Measurements from ENCODE around the gene IMMP2L. TPM values are rescaled to one million over a fixed set of nuclear protein-coding genes. Genes with fewer than 3 reads are reported as not detected.

IMMP2L gene
- total and polyA plus RNA-seq, 2 of the 4 experiments (the other 2 are of a cell fraction) = 5.8 to 9.3 TPM

DNA sequence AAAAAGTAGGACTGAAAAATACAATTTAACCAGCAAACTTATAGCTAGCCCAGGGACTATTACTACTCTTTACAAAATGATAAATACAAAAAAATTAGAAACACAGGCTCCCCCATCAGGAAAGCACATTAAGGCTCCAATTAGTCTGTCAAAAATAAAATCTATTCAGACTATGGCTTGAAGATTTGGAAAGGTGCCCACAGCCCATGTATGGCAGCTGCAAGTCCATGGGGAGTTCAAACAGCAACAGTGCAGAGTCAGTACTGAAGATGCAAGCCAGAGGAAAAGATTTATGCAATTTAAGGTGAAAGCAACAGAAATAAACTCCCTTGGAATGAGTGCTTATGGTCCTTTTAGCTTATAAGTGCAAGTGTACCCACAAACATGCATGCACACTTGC lies 29.7 kb downstream of the IMMP2L start:
- Histone ChIP-seq H2AK5ac (ENCODE audit: low read depth, low read length) (no peak overlapping the region), H3K4me2 (ENCODE audit: low read depth, low read length) (no peak overlapping the region), H2BK15ac (ENCODE audit: low read depth, low read length) (no peak overlapping the region), H2AK9ac (replicated peaks; ENCODE audit: low read depth, low read length, poor library complexity) (no peak overlapping the region), H2BK5ac (ENCODE audit: low read depth, low read length, poor library complexity, severe bottlenecking) (no peak overlapping the region), H3K9ac (ENCODE audit: low read depth, low read length) (no peak overlapping the region), H3K27ac (ENCODE audit: insufficient read depth, low read length) (no peak overlapping the region), H3K18ac (ENCODE audit: low read depth, low read length) (no peak overlapping the region), H4K91ac (ENCODE audit: insufficient read depth, low read depth, low read length) (no peak overlapping the region), H3K27me3 (ENCODE audit: control insufficient read depth, insufficient read depth, low read length) (no peaks in the 10 kb centered on the region), H3K14ac (replicated peaks; ENCODE audit: low read depth, low read length) (no peak overlapping the region), H4K20me1 (ENCODE audit: insufficient read depth, low read length) (no peaks in the 10 kb centered on the region), H3K36me3 (ENCODE audit: control insufficient read depth, insufficient read depth, low read length) (no peaks in the 10 kb centered on the region), H3K23ac (ENCODE audit: low read depth, low read length) (no peak overlapping the region), H3K4me3 (ENCODE audit: insufficient read depth, low read depth, low read length) (no peak overlapping the region), H3K79me1 (ENCODE audit: low read depth in 1 of 2, low read length in 2 of 2) (no peaks in the 10 kb centered on the region), H3K56ac (ENCODE audit: extremely low read depth, insufficient read depth, low read length) (no peak overlapping the region), H4K5ac (ENCODE audit: low read depth, low read length) (no peak overlapping the region), H4K8ac (ENCODE audit: low read depth in 2 of 2, low read length in 2 of 2) (no peak overlapping the region), H3K9me1 (ENCODE audit: insufficient read depth, low read length) (no peaks in the 10 kb centered on the region), H3K4me1 (ENCODE audit: control insufficient read depth, insufficient read depth, low read length) (no peaks in the 10 kb centered on the region), H2AFZ (replicated peaks; ENCODE audit: low read length, poor library complexity) (no peak overlapping the region), H3K4ac (ENCODE audit: low read depth, low read length) (no peak overlapping the region), H2BK20ac (ENCODE audit: low read depth, low read length) (no peak overlapping the region), H3K9me3 (ENCODE audit: control insufficient read depth, insufficient read depth, low read length) (no peaks in the 10 kb centered on the region), H2BK120ac (ENCODE audit: low read depth, low read length) (no peak overlapping the region)
- CTCF ChIA-PET = no interaction called here
- TF ChIP-seq CEBPB (IDR thresholded peaks at IDR 0.05; ENCODE audit: low read depth, low read length) = no peak
- TF ChIP-seq BHLHE40 (IDR thresholded peaks at IDR 0.05; ENCODE audit: low read depth, low read length) = no peak
- no peak for TF ChIP-seq POLR2A (IDR thresholded peaks at IDR 0.05; ENCODE audit: low read depth, low read length)
- no TSS peak for BruUV-seq (replicated peaks)
- in situ Hi-C loops (cut with MboI; ENCODE audit: low sequenced_read_pairs) = no loop called here
- ATAC-seq (ENCODE audit: low read depth) (no peak), DNase-seq (no peak)
- dilution Hi-C loops (cut with HindIII; ENCODE audit: low sequenced_read_pairs, unreplicated experiment) = no loop called here
- POLR2A ChIA-PET (ENCODE audit: unreplicated experiment) = no interaction called here
- intact Hi-C loops (cut with micrococcal nuclease) = no loop called here
